Neural cell (in vitro differentiated cells): ENCODE results near the gene DAGLA. TPM values are rescaled to one million over a fixed set of nuclear protein-coding genes. Genes with fewer than 3 reads are reported as not detected.

Experiments used
- H2AFZ ChIP-seq: fragments of 200-600, 300-800 bp; sonication (generic), shearing (Covaris generic); 2 replicates; pipeline ENCODE4 v1.6.0; 2014; ENCODE audit warnings: low read depth, mild to moderate bottlenecking, antibody characterized with exemption, low read length, moderate library complexity
- H3F3A ChIP-seq: fragments of 200-600 bp; shearing (Covaris generic); 2 replicates; pipeline ENCODE4 v1.6.1; 2016; ENCODE audit warnings: mild to moderate bottlenecking, moderate library complexity, mixed read lengths, antibody characterized with exemption, low read length; ENCODE audit not compliant: insufficient read depth, poor library complexity, severe bottlenecking
- H3K27ac ChIP-seq: fragments of 200-600, 300-800 bp; sonication (generic), shearing (Covaris generic); 2 replicates; pipeline ENCODE4 v1.5.1; 2014; ENCODE audit warnings: mild to moderate bottlenecking, low read length, moderate library complexity
- H3K27me3 ChIP-seq: fragments of 300-800, 200-600 bp; sonication (generic), shearing (Covaris generic); 2 replicates; pipeline ENCODE4 v1.6.0; 2014; ENCODE audit warnings: mild to moderate bottlenecking, low read depth, low read length, moderate library complexity; ENCODE audit not compliant: insufficient read depth
- H3K36me3 ChIP-seq: fragments of 300-800, 200-600 bp; sonication (generic), shearing (Covaris generic); 2 replicates; pipeline ENCODE4 v1.5.1; 2014; ENCODE audit warnings: mild to moderate bottlenecking, antibody characterized with exemption, low read length, moderate library complexity; ENCODE audit not compliant: insufficient read depth
- H3K4me2 ChIP-seq: fragments of 300-800, 200-600 bp; sonication (generic), shearing (Covaris generic); 2 replicates; pipeline ENCODE4 v1.6.0; 2014; ENCODE audit warnings: mild to moderate bottlenecking, low read length
- H3K4me3 ChIP-seq: fragments of 300-800, 200-600 bp; sonication (generic), shearing (Covaris generic); 2 replicates; pipeline ENCODE4 v1.5.1; 2014; ENCODE audit warnings: mild to moderate bottlenecking, low read length, moderate library complexity
- H3K79me2 ChIP-seq: fragments of 200-600 bp; shearing (Covaris generic); replicated peaks from 2 replicates; pipeline ENCODE4 v1.6.0; 2014; ENCODE audit warnings: mild to moderate bottlenecking, low read length, moderate library complexity; ENCODE audit not compliant: insufficient read depth
- H3K9ac ChIP-seq: fragments of 300-800, 200-600 bp; sonication (generic), shearing (Covaris generic); 2 replicates; pipeline ENCODE4 v1.6.1; 2016; ENCODE audit warnings: mild to moderate bottlenecking, low read length, mixed read lengths
- H3K9me2 ChIP-seq: fragments of 200-600 bp; shearing (Covaris generic); 2 replicates; pipeline ENCODE4 v1.6.1; 2016; ENCODE audit warnings: mild to moderate bottlenecking, low read length, mixed read lengths; ENCODE audit not compliant: insufficient read depth
- H3K9me3 ChIP-seq: fragments of 200-600, 300-800 bp; sonication (generic), shearing (Covaris generic); 2 replicates; pipeline ENCODE4 v1.6.1; 2016; ENCODE audit warnings: mild to moderate bottlenecking, mixed run types, low read length, moderate library complexity, mixed read lengths
- H4K20me1 ChIP-seq: fragments of 200-600 bp; shearing (Covaris generic); 2 replicates; pipeline ENCODE4 v1.6.1; 2016; ENCODE audit warnings: mild to moderate bottlenecking, mixed run types; ENCODE audit not compliant: insufficient read depth
- EZH2 ChIP-seq: fragments of 200-600, 300-800 bp; shearing (Covaris generic), sonication (generic); IDR thresholded peaks from 2 replicates; pipeline ENCODE4 v1.6.1; 2014; ENCODE audit warnings: antibody characterized with exemption, low read length, borderline replicate concordance, mild to moderate bottlenecking; ENCODE audit not compliant: insufficient read depth, poor library complexity, severe bottlenecking
- POLR2AphosphoS5 ChIP-seq: IDR thresholded peaks from 2 replicates; pipeline ENCODE4 v1.6.1; 2012
- RAD21 ChIP-seq: fragments of 450-650 bp; conservative IDR thresholded peaks from 2 replicates; pipeline ENCODE4 v1.6.1; 2014; ENCODE audit warnings: antibody characterized with exemption, mild to moderate bottlenecking, moderate library complexity
- TAF1 ChIP-seq: IDR thresholded peaks from 2 replicates; pipeline ENCODE4 v1.6.1; 2012; ENCODE audit warnings: low read depth
- polyA plus RNA-seq: library from polyadenylated mRNA; depleted of rRNA; stranded (reverse); fragments of >200 nt; gene quantifications from 2 replicates; pipeline ENCODE4 v1.2.3, GENCODE V29; 2014
- TF ChIP-seq, protein P1 (sequence below): IDR thresholded peaks from 2 replicates; pipeline ENCODE4 v1.6.1; 2012; ENCODE audit warnings: borderline replicate concordance

The DAGLA gene
- polyA plus RNA-seq, 1 donor from 2014 or later = 4.5 TPM

- Histone ChIP-seq H3K4me3 (no peak overlapping the region), H3K36me3 (no peaks in the 10 kb centered on the region), H3K27me3 (no peaks in the 10 kb centered on the region), H3K9me2 (no peaks in the 10 kb centered on the region), H4K20me1 (no peaks in the 10 kb centered on the region), H3K4me2 (no peak overlapping the region), H3K9ac (no peak overlapping the region), H3K9me3 (no peaks in the 10 kb centered on the region), H3K79me2 (no peaks in the 10 kb centered on the region), H2AFZ (no peak overlapping the region), H3K27ac (no peak overlapping the region), H3F3A (no peaks in the 10 kb centered on the region)
- TF ChIP-seq POLR2AphosphoS5 = no peak
These were observed 43.5 kb upstream of the DAGLA start for GRCh38 chr11:61636676-61637075.

DNA sequence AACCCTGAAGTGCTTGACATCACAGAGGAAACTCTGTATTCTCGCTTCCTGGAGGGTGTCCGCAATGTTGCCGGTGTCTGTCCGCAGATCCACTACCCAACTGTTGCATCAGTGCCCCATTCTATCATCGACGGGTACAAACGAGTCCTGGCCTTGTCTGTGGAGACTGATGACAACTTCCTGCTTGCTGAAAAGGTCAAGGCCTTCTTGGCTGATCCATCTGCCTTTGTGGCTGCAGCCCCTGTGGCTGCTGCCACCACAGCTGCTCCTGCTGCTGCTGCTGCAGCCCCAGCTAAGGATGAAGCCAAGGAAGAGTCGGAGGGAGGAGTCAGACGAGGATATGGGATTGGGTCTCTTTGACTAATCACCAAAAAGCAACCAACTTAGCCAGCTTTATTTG lies 42.9 kb upstream of the DAGLA start:
- no peak overlapping the region for H3K27ac ChIP-seq
- no peaks in the 10 kb centered on the region for H3K9me3 ChIP-seq
- no peaks in the 10 kb centered on the region for H3K79me2 ChIP-seq
- H3K4me3 ChIP-seq = no peak overlapping the region
- no peak overlapping the region for H3K9ac ChIP-seq
- no peaks in the 10 kb centered on the region for H4K20me1 ChIP-seq
- H2AFZ ChIP-seq = no peak overlapping the region
- no peak overlapping the region for H3K4me2 ChIP-seq
- no peak for TF ChIP-seq TAF1
- TF ChIP-seq, protein P1, sequence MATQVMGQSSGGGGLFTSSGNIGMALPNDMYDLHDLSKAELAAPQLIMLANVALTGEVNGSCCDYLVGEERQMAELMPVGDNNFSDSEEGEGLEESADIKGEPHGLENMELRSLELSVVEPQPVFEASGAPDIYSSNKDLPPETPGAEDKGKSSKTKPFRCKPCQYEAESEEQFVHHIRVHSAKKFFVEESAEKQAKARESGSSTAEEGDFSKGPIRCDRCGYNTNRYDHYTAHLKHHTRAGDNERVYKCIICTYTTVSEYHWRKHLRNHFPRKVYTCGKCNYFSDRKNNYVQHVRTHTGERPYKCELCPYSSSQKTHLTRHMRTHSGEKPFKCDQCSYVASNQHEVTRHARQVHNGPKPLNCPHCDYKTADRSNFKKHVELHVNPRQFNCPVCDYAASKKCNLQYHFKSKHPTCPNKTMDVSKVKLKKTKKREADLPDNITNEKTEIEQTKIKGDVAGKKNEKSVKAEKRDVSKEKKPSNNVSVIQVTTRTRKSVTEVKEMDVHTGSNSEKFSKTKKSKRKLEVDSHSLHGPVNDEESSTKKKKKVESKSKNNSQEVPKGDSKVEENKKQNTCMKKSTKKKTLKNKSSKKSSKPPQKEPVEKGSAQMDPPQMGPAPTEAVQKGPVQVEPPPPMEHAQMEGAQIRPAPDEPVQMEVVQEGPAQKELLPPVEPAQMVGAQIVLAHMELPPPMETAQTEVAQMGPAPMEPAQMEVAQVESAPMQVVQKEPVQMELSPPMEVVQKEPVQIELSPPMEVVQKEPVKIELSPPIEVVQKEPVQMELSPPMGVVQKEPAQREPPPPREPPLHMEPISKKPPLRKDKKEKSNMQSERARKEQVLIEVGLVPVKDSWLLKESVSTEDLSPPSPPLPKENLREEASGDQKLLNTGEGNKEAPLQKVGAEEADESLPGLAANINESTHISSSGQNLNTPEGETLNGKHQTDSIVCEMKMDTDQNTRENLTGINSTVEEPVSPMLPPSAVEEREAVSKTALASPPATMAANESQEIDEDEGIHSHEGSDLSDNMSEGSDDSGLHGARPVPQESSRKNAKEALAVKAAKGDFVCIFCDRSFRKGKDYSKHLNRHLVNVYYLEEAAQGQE = no peak
- H3K36me3 ChIP-seq = no peaks in the 10 kb centered on the region
- H3K9me2 ChIP-seq = no peaks in the 10 kb centered on the region
- H3F3A ChIP-seq = no peaks in the 10 kb centered on the region
- no peaks in the 10 kb centered on the region for H3K27me3 ChIP-seq

GRCh38 chr11:61639816-61640443 lies 40.3 kb upstream of the DAGLA start:
- no peaks in the 10 kb centered on the region for H3K27me3 ChIP-seq
- H3K79me2 ChIP-seq = no peaks in the 10 kb centered on the region
- no peak overlapping the region for H3K27ac ChIP-seq
- H3F3A ChIP-seq = no peaks in the 10 kb centered on the region
- H4K20me1 ChIP-seq = no peaks in the 10 kb centered on the region
- TF ChIP-seq EZH2 (no peak), RAD21 (no peak), TAF1 (no peak), POLR2AphosphoS5 (no peak)
- TF ChIP-seq, protein P1 = no peak
- no peak overlapping the region for H3K4me3 ChIP-seq
- no peak overlapping the region for H2AFZ ChIP-seq
- no peaks in the 10 kb centered on the region for H3K9me3 ChIP-seq
- H3K9me2 ChIP-seq = no peaks in the 10 kb centered on the region
- no peak overlapping the region for H3K9ac ChIP-seq
- no peaks in the 10 kb centered on the region for H3K36me3 ChIP-seq
- H3K4me2 ChIP-seq = no peak overlapping the region
